Subcutaneous adipose tissue (tissue), 4 donors: Measurements from ENCODE around the gene ITGA6. TPM values are rescaled to one million over a fixed set of nuclear protein-coding genes. Genes with fewer than 3 reads are reported as not detected.

Source experiments
- total RNA-seq, 4 donors: library from RNA; depleted of rRNA; stranded (reverse); fragments of >200 nt; gene quantifications; one replicate each; pipeline ENCODE4 v1.1.0, GENCODE V29; 2016
- TF ChIP-seq, protein P1 (sequence below): fragments of 450-650 bp; IDR thresholded peaks from one replicate; pipeline ENCODE4 v1.5.1; 2016; ENCODE audit warnings: low read depth, mild to moderate bottlenecking, control low read depth, antibody characterized with exemption, moderate library complexity

Gene ITGA6
- total RNA-seq, 4 donors from 2014 or later, result 43.7 to 133 (median 78.9) TPM

GRCh38 chr2:172451923-172452322 is 24.5 kb downstream of the ITGA6 start:
- TF ChIP-seq, protein P1, sequence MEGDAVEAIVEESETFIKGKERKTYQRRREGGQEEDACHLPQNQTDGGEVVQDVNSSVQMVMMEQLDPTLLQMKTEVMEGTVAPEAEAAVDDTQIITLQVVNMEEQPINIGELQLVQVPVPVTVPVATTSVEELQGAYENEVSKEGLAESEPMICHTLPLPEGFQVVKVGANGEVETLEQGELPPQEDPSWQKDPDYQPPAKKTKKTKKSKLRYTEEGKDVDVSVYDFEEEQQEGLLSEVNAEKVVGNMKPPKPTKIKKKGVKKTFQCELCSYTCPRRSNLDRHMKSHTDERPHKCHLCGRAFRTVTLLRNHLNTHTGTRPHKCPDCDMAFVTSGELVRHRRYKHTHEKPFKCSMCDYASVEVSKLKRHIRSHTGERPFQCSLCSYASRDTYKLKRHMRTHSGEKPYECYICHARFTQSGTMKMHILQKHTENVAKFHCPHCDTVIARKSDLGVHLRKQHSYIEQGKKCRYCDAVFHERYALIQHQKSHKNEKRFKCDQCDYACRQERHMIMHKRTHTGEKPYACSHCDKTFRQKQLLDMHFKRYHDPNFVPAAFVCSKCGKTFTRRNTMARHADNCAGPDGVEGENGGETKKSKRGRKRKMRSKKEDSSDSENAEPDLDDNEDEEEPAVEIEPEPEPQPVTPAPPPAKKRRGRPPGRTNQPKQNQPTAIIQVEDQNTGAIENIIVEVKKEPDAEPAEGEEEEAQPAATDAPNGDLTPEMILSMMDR, result no peak

GRCh38 chr2:172452845-172453244 is 25.5 kb downstream of the ITGA6 start:
- TF ChIP-seq, protein P1, result no peak

DNA sequence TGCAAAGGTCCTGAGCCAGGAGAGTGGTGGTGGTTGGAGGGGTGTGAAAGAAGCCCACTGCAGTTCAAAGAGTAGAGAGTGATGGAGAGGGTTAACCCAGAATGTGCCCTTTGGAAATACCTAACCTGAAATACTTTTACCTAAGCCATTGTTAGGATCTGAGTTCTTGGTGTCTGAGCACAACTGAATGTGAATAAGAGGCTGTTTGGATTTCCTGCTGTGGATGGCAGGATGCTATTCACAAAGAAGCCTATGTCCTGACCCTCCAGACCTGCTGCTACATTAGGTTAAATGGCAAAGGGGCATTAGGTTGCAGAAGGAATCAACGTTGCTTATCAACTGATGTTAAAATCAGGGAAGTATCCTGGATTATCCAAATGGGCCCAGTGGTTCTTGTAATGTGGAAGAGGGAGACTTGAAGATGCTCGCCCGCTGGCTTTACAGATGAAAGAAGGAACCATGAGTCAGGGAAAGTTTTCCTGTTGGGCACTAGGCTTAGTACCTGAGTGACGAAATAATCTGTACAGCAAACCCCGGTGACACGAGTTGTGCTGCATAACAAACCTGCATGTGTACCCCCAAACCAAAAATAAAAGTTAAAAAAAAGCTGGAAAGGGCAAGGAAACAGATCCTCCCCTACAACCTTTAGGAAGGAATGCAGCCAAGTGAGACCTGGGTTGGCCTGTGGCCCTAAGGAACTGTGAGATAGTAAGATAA is 27.2 kb downstream of the ITGA6 start:
- TF ChIP-seq, protein P1, result no peak

- TF ChIP-seq, protein P1, result no peak
Measured at GRCh38 chr2:172455121-172455515, 27.7 kb downstream of the ITGA6 start.

DNA sequence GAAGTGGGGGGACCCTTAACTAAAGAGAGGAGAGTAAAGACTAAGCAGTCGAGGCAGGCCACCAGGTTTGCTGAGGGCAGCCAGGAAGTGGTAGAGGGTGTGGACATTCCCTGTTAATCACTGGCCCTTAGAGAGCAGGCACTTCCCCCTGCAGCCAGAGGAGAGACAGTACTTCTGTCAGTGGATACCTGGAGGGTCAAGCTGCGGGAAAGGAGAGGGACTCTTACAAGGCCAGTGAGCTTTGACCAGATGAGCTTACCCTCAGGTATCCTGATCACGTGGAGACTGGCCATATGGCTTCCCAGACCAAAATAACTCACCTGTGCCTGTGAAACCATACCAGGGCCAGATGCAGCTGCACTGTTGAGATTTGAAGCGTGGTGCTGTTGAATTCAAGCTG is 28.6 kb downstream of the ITGA6 start:
- TF ChIP-seq, protein P1, result no peak

GRCh38 chr2:172457536-172457935 is 30.1 kb downstream of the ITGA6 start:
- TF ChIP-seq, protein P1, result no peak

DNA sequence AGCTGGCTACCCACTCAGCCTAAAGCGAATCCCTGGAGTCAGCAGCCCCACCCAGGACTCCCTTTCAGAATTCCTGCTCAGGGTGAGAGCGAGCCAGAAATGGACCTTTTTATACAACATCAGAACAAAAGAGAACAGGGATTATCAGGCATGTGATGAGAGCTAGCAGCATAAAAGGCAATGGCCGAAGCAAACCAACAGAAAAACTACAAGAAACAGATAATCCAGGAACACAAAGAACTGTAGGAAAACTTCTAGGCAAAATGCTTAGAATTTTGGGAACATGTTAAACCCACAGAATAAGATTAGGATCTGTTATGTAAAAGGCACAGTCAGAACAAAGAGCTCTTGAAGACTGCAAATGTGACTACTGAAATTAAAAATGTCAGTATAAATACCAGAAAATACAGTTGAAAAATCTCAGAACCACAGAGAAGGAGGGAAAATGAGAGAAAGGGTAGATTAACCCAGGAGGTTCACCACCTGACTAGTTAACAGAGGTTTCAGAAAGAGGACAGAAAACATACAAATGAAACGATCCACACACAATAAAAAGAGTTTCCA is 31.3 kb downstream of the ITGA6 start:
- TF ChIP-seq, protein P1, result no peak
